HG02610 (cell line): ENCODE results near the gene FNBP1.

Source experiments
- ATAC-seq: cut with Tn5 transposase; IDR thresholded peaks from one replicate; pipeline ENCODE4 v1.9.1; 2021; ENCODE audit warnings: mild to moderate bottlenecking, moderate library complexity; ENCODE audit not compliant: unreplicated experiment

The FNBP1 gene

GRCh38 chr9:129929496-129930125, 113.4 kb downstream of the FNBP1 start:
- ATAC-seq, result no peak

- no peak for ATAC-seq
These were observed 119.4 kb downstream of the FNBP1 start for GRCh38 chr9:129923589-129923988.

GRCh38 chr9:129921905-129922304, 121.1 kb downstream of the FNBP1 start:
- ATAC-seq, result no peak

- no peak for ATAC-seq
These were observed 123.1 kb downstream of the FNBP1 start for GRCh38 chr9:129919841-129920240.

GRCh38 chr9:129919277-129919676, 123.7 kb downstream of the FNBP1 start:
- ATAC-seq, result no peak

GRCh38 chr9:129918296-129918950, 124.6 kb downstream of the FNBP1 start:
- ATAC-seq, result no peak

GRCh38 chr9:129916707-129917106, 126.3 kb downstream of the FNBP1 start:
- ATAC-seq, result no peak

GRCh38 chr9:129914051-129914450, 128.9 kb downstream of the FNBP1 start:
- ATAC-seq, result no peak

GRCh38 chr9:129910628-129911567, 132.1 kb downstream of the FNBP1 start:
- ATAC-seq, result no peak

- ATAC-seq, result no peak
These were observed 133.1 kb downstream of the FNBP1 start for GRCh38 chr9:129909851-129910250.

GRCh38 chr9:129908906-129909305, 134.1 kb downstream of the FNBP1 start:
- no peak for ATAC-seq

- ATAC-seq, result no peak
These were observed 135.8 kb downstream of the FNBP1 start for GRCh38 chr9:129907201-129907600.

GRCh38 chr9:129906298-129906697, 136.7 kb downstream of the FNBP1 start:
- no peak for ATAC-seq

- ATAC-seq, result no peak
These were observed 138.3 kb downstream of the FNBP1 start for GRCh38 chr9:129904734-129905133.

GRCh38 chr9:129902740-129903134, 140.3 kb downstream of the FNBP1 start:
- no peak for ATAC-seq

- ATAC-seq, result no peak
These were observed 140.8 kb downstream of the FNBP1 start for GRCh38 chr9:129901993-129902739.

- peak; percentile 89 for ATAC-seq
These were observed 142.5 kb downstream of the FNBP1 start for GRCh38 chr9:129900263-129901027.

GRCh38 chr9:129899620-129900019, 143.4 kb downstream of the FNBP1 start:
- no peak for ATAC-seq

GRCh38 chr9:129898185-129898584, 144.8 kb downstream of the FNBP1 start:
- ATAC-seq, result no peak

GRCh38 chr9:129897263-129897662, 145.7 kb downstream of the FNBP1 start:
- no peak for ATAC-seq
